Colonic mucosa (tissue), 4 donors: ENCODE results near the gene GNG14. TPM values are rescaled to one million over a fixed set of nuclear protein-coding genes. Genes with fewer than 3 reads are reported as not detected.
"Not testable (repeated sequence)": the region's sequence is repeated elsewhere in the genome, so short reads cannot be mapped to it uniquely, and the experiment has no call there.

Experiments used
- DNase-seq: peaks from one replicate; pipeline ENCODE4 v3.0.0-alpha.2; 2020
- H3K27ac ChIP-seq: fragments of 200-600 bp; one replicate; pipeline ENCODE4 v1.8.0; 2021
- H3K27me3 ChIP-seq: fragments of 200-600 bp; one replicate; pipeline ENCODE4 v1.8.0; 2021
- H3K36me3 ChIP-seq: fragments of 200-600 bp; one replicate; pipeline ENCODE4 v1.8.0; 2021
- H3K4me1 ChIP-seq: fragments of 200-600 bp; one replicate; pipeline ENCODE4 v1.8.0; 2021; ENCODE audit warnings: mild to moderate bottlenecking
- H3K4me3 ChIP-seq: fragments of 200-600 bp; one replicate; pipeline ENCODE4 v1.8.0; 2021
- H3K9ac ChIP-seq, 2 donors: one replicate each; pipeline ENCODE4 v1.7.0; 2013; ENCODE audit warnings: control low read depth in 2 of 2, low read depth in 2 of 2, low read length in 2 of 2
- H3K9me3 ChIP-seq: fragments of 200-600 bp; one replicate; pipeline ENCODE4 v1.8.0; 2021
- CTCF ChIP-seq: fragments of 200-600 bp; IDR thresholded peaks from one replicate; pipeline ENCODE4 v1.8.0; 2022; ENCODE audit warnings: antibody characterized with exemption, mild to moderate bottlenecking
- intact Hi-C: fragments of 100-400 bp; cut with DNase I; formaldehyde crosslinking; loops from one replicate; pipeline ENCODE4 v1.14.1; 2022
- total RNA-seq, 2 donors: library from RNA; stranded (reverse); fragmentation: NEBNext Ultra II Directional in 1 of 2; extraction: Animal tissue kit (Norgen Biotek cat#: 25700) in 1 of 2; gene quantifications; one replicate each; pipeline ENCODE4 v1.2.1, GENCODE V29; 2021
- donor health status: healthy.
- donor health status: DM: no; HTN: no; CAD: no.
- donor health status: DM: no; HTN: no; CAD: no.

GNG14 gene
- total RNA-seq, 2 donors from 2014 or later: not detected

GRCh38 chr19:12672744-12673143, 15.1 kb upstream of the GNG14 start:
- intact Hi-C loops: no loop called here
- TF ChIP-seq CTCF: no peak
- Histone ChIP-seq H3K9me3 (no peaks in the 10 kb centered on the region), H3K4me3 (no peak overlapping the region), H3K27me3 (no peaks in the 10 kb centered on the region), H3K4me1 (peaks cover 12% of the 10 kb centered on the region), H3K9ac (no peak overlapping the region), H3K27ac (no peak overlapping the region), H3K36me3 (no peaks in the 10 kb centered on the region)
- no peak for DNase-seq

- H3K9ac ChIP-seq: no peak overlapping the region
- H3K4me3 ChIP-seq: no peak overlapping the region
- no peaks in the 10 kb centered on the region for H3K9me3 ChIP-seq
- intact Hi-C loops: no loop called here
- peaks cover 11% of the 10 kb centered on the region for H3K36me3 ChIP-seq
- H3K4me1 ChIP-seq: peaks cover 5% of the 10 kb centered on the region
- no peaks in the 10 kb centered on the region for H3K27me3 ChIP-seq
- no peak for DNase-seq
- no peak overlapping the region for H3K27ac ChIP-seq
- TF ChIP-seq CTCF: no peak
Measured at GRCh38 chr19:12675399-12675798, 12.4 kb upstream of the GNG14 start.

- intact Hi-C loops: no loop called here
- Histone ChIP-seq H3K4me1 (peaks cover 3% of the 10 kb centered on the region), H3K36me3 (peaks cover 11% of the 10 kb centered on the region), H3K27me3 (no peaks in the 10 kb centered on the region), H3K9me3 (no peaks in the 10 kb centered on the region), H3K4me3 (no peak overlapping the region), H3K27ac (no peak overlapping the region), H3K9ac (no peak overlapping the region)
- no peak for TF ChIP-seq CTCF
- no peak for DNase-seq
Measured at GRCh38 chr19:12675940-12676339, 11.9 kb upstream of the GNG14 start.

GRCh38 chr19:12676384-12676792, 11.4 kb upstream of the GNG14 start:
- H3K9ac ChIP-seq: peak overlapping the region in 1 of 2 donors; percentile 18
- peaks cover 11% of the 10 kb centered on the region for H3K36me3 ChIP-seq
- H3K27ac ChIP-seq: no peak overlapping the region
- intact Hi-C loops: no loop called here
- peak; percentile 82 for TF ChIP-seq CTCF
- no peaks in the 10 kb centered on the region for H3K9me3 ChIP-seq
- H3K4me1 ChIP-seq: peaks cover 3% of the 10 kb centered on the region
- no peaks in the 10 kb centered on the region for H3K27me3 ChIP-seq
- DNase-seq: peak; percentile 91
- no peak overlapping the region for H3K4me3 ChIP-seq

- H3K9ac ChIP-seq: peak overlapping the region in 1 of 2 donors; percentile 18
- peaks cover 11% of the 10 kb centered on the region for H3K36me3 ChIP-seq
- H3K27me3 ChIP-seq: no peaks in the 10 kb centered on the region
- intact Hi-C loops: no loop called here
- no peak for TF ChIP-seq CTCF
- DNase-seq: no peak
- no peaks in the 10 kb centered on the region for H3K9me3 ChIP-seq
- no peak overlapping the region for H3K27ac ChIP-seq
- peaks cover 3% of the 10 kb centered on the region for H3K4me1 ChIP-seq
- no peak overlapping the region for H3K4me3 ChIP-seq
Measured at GRCh38 chr19:12676928-12677327, 10.9 kb upstream of the GNG14 start.

- peaks cover 11% of the 10 kb centered on the region for H3K36me3 ChIP-seq
- H3K4me3 ChIP-seq, H3K27me3 ChIP-seq, intact Hi-C loops, DNase-seq, H3K9ac ChIP-seq, H3K4me1 ChIP-seq, H3K27ac ChIP-seq, H3K9me3 ChIP-seq: not testable (repeated sequence)
Measured at GRCh38 chr19:12678039-12678438, 9.8 kb upstream of the GNG14 start.
